ENCODE measurements around the gene HOXB5. TPM values are rescaled to one million over a fixed set of nuclear protein-coding genes. Genes with fewer than 3 reads are reported as not detected.

The HOXB5 gene
- total and polyA plus RNA-seq, 2 of the 4 experiments (the other 2 are of a cell fraction), result 0.54 to 18.0 TPM

DNA sequence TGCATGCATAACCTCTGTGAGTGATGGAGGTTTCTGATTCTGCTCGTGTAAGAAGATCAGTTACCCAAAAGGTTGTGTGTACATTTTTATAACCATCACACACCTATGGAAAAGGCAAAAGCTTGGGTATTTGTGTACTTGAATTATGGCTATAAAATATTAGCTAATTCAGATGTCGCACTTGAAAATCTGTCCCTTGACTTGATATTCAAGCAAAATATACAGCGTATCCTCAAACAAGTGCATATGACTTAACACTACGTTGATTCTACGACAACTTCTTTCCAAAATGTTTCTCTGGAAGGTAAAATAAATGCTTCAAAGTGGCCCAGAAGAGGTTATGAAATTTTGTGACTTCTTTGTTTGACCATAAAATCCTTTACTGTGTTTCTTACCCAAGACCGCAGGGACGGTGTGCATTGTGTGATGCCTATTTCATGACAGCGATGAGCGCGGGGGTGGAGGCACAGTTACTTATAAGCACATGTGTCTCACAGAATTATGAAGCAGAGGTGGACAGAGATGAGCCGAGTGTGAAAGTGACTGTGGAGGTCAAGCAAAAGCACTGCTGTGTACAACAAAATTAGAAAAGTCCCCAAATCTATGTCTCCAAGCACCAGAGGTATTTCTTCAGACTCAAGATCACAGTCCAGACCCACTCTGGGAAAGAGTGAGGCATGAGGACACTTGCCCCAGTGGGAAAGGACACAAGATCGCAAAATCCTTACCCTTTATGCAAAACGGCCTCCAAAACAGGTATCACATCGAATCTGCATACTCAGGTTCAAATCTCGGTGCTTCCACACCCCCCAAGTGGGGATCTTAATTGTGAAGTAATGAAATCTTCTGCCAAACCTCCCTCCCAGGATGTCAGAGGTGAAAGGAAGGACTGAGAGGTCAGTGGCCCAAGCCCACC, 36.7 kb upstream of the HOXB5 start:
- Histone ChIP-seq H4K20me1 (ENCODE audit: insufficient read depth, low read length) (peaks cover 6% of the 10 kb centered on the region; the same call in 1 of the 2 replicates), H3K18ac (ENCODE audit: low read depth, low read length) (no peak overlapping the region), H2BK15ac (ENCODE audit: low read depth, low read length) (no peak overlapping the region), H2BK120ac (ENCODE audit: low read depth, low read length) (no peak overlapping the region), H2BK5ac (ENCODE audit: low read depth, low read length, poor library complexity, severe bottlenecking) (no peak overlapping the region), H3K9me1 (ENCODE audit: insufficient read depth, low read length) (no peaks in the 10 kb centered on the region), H3K79me1 (ENCODE audit: low read depth in 1 of 2, low read length in 2 of 2) (no peaks in the 10 kb centered on the region), H4K8ac (ENCODE audit: low read depth in 2 of 2, low read length in 2 of 2) (no peak overlapping the region), H3K4me3 (ENCODE audit: insufficient read depth, low read depth, low read length) (no peak overlapping the region), H3K4me2 (ENCODE audit: low read depth, low read length) (no peak overlapping the region), H3K14ac (replicated peaks; ENCODE audit: low read depth, low read length) (no peak overlapping the region), H3K9me3 (ENCODE audit: control insufficient read depth, insufficient read depth, low read length) (peaks cover 39% of the 10 kb centered on the region), H2AFZ (replicated peaks; ENCODE audit: low read length, poor library complexity) (no peak overlapping the region), H3K27me3 (ENCODE audit: control insufficient read depth, insufficient read depth, low read length) (peaks cover 98% of the 10 kb centered on the region), H3K23ac (ENCODE audit: low read depth, low read length) (no peak overlapping the region; the same call in 1 of the 2 replicates), H3K36me3 (ENCODE audit: control insufficient read depth, insufficient read depth, low read length) (no peaks in the 10 kb centered on the region), H3K9ac (ENCODE audit: low read depth, low read length) (no peak overlapping the region), H3K56ac (ENCODE audit: extremely low read depth, insufficient read depth, low read length) (no peak overlapping the region), H2AK9ac (replicated peaks; ENCODE audit: low read depth, low read length, poor library complexity) (no peak overlapping the region), H2BK20ac (ENCODE audit: low read depth, low read length) (no peak overlapping the region), H4K91ac (ENCODE audit: insufficient read depth, low read depth, low read length) (no peak overlapping the region), H4K5ac (ENCODE audit: low read depth, low read length) (no peak overlapping the region), H3K4me1 (ENCODE audit: control insufficient read depth, insufficient read depth, low read length) (no peaks in the 10 kb centered on the region; the same call in 1 of the 2 replicates), H3K4ac (ENCODE audit: low read depth, low read length) (no peak overlapping the region), H2AK5ac (ENCODE audit: low read depth, low read length) (no peak overlapping the region), H3K27ac (ENCODE audit: insufficient read depth, low read length) (no peak overlapping the region)
- ChIA-PET CTCF (no interaction called here), POLR2A (ENCODE audit: unreplicated experiment) (no interaction called here)
- dilution Hi-C loops (cut with HindIII; ENCODE audit: low sequenced_read_pairs, unreplicated experiment) (no loop called here), intact Hi-C loops (cut with micrococcal nuclease) (no loop called here), in situ Hi-C loops (cut with MboI; ENCODE audit: low sequenced_read_pairs) (no loop called here)
- no TSS peak for BruUV-seq (replicated peaks)
- ATAC-seq (ENCODE audit: low read depth) (no peak), DNase-seq (no peak)
- WGBS, 2 experiments (ENCODE audit: extremely low coverage in 2 of 2, insufficient read length in 1 of 2), result no CpG with 5 or more reads among the region's 15 CpGs
- TF ChIP-seq MAFK (IDR thresholded peaks at IDR 0.05; ENCODE audit: low read depth, low read length) (no peak), BHLHE40 (IDR thresholded peaks at IDR 0.05; ENCODE audit: low read depth, low read length) (no peak), RAD21 (IDR thresholded peaks at IDR 0.05; ENCODE audit: low read length) (no peak), SMC3 (IDR thresholded peaks at IDR 0.05; ENCODE audit: low read depth, low read length) (no peak), POLR2A (IDR thresholded peaks at IDR 0.05; ENCODE audit: low read depth, low read length) (no peak), FOS (IDR thresholded peaks at IDR 0.05; ENCODE audit: low read depth, low read length) (no peak), CEBPB (IDR thresholded peaks at IDR 0.05; ENCODE audit: low read depth, low read length) (no peak), RFX5 (IDR thresholded peaks at IDR 0.05; ENCODE audit: low read depth, low read length) (no peak), MXI1 (IDR thresholded peaks at IDR 0.05; ENCODE audit: borderline replicate concordance, low read depth, low read length) (no peak), CHD1 (IDR thresholded peaks at IDR 0.05; ENCODE audit: low read depth, low read length) (no peak), RCOR1 (IDR thresholded peaks at IDR 0.05; ENCODE audit: insufficient replicate concordance, low read length) (no peak), NFE2L2 (IDR thresholded peaks at IDR 0.05; ENCODE audit: low read depth, low read length) (no peak)
- TF ChIP-seq, protein P1, sequence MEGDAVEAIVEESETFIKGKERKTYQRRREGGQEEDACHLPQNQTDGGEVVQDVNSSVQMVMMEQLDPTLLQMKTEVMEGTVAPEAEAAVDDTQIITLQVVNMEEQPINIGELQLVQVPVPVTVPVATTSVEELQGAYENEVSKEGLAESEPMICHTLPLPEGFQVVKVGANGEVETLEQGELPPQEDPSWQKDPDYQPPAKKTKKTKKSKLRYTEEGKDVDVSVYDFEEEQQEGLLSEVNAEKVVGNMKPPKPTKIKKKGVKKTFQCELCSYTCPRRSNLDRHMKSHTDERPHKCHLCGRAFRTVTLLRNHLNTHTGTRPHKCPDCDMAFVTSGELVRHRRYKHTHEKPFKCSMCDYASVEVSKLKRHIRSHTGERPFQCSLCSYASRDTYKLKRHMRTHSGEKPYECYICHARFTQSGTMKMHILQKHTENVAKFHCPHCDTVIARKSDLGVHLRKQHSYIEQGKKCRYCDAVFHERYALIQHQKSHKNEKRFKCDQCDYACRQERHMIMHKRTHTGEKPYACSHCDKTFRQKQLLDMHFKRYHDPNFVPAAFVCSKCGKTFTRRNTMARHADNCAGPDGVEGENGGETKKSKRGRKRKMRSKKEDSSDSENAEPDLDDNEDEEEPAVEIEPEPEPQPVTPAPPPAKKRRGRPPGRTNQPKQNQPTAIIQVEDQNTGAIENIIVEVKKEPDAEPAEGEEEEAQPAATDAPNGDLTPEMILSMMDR (conservative IDR thresholded peaks at IDR 0.05; ENCODE audit: low read depth, low read length), result no peak
- TF ChIP-seq, protein P2, sequence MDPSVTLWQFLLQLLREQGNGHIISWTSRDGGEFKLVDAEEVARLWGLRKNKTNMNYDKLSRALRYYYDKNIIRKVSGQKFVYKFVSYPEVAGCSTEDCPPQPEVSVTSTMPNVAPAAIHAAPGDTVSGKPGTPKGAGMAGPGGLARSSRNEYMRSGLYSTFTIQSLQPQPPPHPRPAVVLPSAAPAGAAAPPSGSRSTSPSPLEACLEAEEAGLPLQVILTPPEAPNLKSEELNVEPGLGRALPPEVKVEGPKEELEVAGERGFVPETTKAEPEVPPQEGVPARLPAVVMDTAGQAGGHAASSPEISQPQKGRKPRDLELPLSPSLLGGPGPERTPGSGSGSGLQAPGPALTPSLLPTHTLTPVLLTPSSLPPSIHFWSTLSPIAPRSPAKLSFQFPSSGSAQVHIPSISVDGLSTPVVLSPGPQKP (IDR thresholded peaks at IDR 0.05; ENCODE audit: borderline replicate concordance, low read depth, low read length), result no peak
- TF ChIP-seq, protein P3, sequence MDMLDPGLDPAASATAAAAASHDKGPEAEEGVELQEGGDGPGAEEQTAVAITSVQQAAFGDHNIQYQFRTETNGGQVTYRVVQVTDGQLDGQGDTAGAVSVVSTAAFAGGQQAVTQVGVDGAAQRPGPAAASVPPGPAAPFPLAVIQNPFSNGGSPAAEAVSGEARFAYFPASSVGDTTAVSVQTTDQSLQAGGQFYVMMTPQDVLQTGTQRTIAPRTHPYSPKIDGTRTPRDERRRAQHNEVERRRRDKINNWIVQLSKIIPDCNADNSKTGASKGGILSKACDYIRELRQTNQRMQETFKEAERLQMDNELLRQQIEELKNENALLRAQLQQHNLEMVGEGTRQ (IDR thresholded peaks at IDR 0.05; ENCODE audit: low read depth, low read length), result no peak
